Posterior cingulate gyrus (tissue), 11 donors: ENCODE data around the gene OCLN.
"Not testable (repeated sequence)": the region's sequence is repeated elsewhere in the genome, so short reads cannot be mapped to it uniquely, and the experiment has no call there.

Source experiments
- DNase-seq, 10 donors: peaks; one replicate each; pipeline versions ENCODE4 v3.0.0 to v3.0.0-alpha.2; 2020 to 2021; ENCODE audit warnings: mixed read lengths in 3 of 10
- intact Hi-C: fragments of 100-400 bp; cut with DNase I; formaldehyde crosslinking; loops from one replicate; pipeline ENCODE4 v1.15.1; 2023

The OCLN gene

DNA sequence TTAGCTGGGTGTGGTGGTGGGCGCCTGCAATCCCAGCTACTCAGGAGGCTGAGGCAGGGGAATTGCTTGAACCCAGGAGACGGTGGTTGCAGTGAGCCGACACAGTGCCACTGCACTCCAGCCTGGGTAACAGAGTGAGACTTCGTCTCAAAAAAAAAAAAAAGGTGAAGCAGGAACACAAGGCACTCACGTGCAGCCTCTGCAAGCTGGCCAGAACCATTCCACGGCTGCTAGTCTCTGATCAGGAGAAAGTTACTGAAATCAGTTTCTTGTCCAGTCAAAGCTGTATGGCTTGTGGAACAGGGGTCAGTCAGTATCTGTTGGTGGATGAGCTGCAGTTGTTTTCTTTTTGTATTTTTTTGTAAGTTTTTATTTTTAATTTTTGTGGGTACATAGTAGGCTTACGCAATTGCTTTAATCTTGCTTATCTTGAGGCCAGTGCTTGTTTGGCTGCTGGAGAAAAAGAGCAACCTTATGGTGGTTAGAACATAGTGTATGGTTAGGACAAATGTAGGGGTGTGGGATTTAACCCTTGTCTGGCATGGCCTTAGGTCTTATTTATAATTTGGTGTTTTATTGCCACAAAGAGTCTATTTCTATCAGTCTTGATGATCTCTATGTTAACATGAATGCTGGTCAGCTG lies 34.7 kb downstream of the OCLN start:
- intact Hi-C loops, result no loop called here
- no peak for DNase-seq

- no peak for DNase-seq
- intact Hi-C loops, result no loop called here
Observed at GRCh38 chr5:69528035-69528434, 35.4 kb downstream of the OCLN start.

DNA sequence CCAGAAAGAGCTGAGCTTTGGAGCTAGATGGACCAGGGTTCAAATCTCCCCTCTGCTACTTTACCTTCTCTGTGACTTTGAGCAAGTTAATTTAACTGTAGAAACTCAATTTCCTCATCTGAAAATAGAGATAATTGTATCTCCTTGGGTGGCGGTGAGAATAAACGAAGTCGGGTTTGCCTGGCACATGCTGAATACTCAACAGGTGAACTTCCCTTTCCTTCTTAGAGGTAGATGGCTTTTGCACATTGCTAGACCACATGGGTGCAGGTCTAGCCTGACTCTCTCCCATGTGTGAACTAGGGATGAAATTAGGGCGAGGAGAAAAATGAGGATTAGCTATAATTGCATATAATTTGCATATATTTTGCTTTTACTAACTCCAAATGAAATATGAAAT lies 36.0 kb downstream of the OCLN start:
- intact Hi-C loops, result no loop called here

DNA sequence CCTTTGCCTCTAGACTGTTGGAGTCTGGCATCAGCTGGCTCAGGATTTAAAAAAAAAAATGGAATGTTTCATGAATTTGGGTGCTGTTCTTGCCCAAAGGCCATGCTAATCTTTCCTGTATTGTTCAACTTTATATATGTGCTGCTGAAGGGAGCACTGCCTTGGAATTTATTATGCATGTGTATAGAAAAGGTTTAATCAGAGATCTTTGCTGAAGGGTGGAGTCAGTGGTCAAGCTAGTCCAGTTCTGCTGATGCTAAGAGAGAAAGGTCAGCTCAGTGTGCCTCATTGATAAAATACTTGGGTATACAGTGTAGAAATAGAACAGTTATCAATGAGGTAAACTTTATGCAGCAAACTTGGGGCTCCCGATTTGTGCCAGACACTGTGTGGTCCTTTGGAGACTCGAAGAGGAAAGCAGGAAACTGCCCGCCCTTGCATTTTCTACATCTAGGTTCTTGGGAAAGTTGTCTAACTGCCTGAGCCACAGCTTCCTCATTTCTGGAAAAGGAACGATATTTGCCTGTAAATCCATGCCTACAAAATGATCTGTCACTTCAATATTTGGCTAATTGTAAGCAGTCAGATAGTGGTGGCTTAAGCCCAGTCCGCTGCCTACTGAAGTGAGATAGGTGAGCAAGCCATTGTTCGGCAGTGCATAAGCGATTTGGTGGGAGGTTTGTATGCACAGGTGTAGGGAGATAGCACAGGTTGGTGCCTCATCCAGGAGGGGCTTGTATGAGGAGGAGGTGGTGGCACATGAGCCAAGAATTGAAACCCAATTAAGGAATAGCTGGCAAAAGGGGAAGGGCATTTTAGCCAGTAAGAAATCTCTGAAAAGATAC lies 38.2 kb downstream of the OCLN start:
- intact Hi-C loops, result no loop called here
- DNase-seq, result no peak

More for the DNA sequence above, 36.0 kb downstream of the OCLN start:
- DNase-seq, result no peak

GRCh38 chr5:69531406-69531801 lies 38.8 kb downstream of the OCLN start:
- no peak for DNase-seq
- intact Hi-C loops, result no loop called here

GRCh38 chr5:69537911-69538310 lies 45.3 kb downstream of the OCLN start:
- DNase-seq, intact Hi-C loops: not testable (repeated sequence)

DNA sequence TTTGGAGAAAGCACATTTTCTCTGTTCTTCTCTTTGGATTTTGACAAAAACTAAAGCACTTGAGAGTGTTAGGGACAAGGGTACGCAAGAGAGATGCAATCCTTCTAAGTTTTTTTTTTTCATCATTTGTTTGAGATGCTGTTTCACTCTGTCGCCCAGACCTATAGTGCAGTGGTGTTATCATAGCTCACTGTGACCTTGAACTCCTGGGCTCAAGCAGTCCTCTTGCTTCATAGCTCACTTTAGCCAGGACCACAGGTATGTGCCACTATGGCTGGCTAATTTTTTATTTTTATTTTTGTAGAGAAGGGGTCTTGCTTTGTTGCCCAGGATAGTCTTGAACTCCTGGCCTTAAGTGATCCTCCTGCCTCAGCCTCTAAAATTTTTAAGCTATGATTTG lies 46.1 kb downstream of the OCLN start:
- intact Hi-C loops, DNase-seq: not testable (repeated sequence)

DNA sequence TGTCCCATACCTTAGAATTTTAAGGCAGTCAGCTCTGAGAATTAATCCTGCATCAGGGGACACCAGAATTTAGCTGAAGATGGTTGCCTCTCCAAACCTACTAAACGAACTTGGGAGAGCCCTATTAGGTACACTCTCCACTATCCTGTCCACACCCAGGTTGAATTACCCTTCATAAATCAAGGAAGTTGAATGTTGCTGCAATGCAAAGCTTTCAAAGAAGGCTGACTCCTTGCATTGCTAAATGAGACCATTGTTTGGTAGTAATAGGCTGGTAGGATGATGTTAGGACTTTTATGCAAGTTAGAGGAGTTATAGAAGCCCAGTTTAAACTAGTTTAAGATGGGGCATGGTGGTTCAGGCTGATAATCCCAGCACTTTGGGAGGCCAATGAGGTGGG lies 48.8 kb downstream of the OCLN start:
- intact Hi-C loops, result not testable (repeated sequence)

GRCh38 chr5:69542838-69543618 lies 50.4 kb downstream of the OCLN start:
- DNase-seq, intact Hi-C loops: not testable (repeated sequence)

More for the DNA sequence above, 48.8 kb downstream of the OCLN start:
- not testable (repeated sequence) for DNase-seq

- intact Hi-C loops, result not testable (repeated sequence)
Observed at GRCh38 chr5:69544602-69545001, 52.0 kb downstream of the OCLN start.

DNA sequence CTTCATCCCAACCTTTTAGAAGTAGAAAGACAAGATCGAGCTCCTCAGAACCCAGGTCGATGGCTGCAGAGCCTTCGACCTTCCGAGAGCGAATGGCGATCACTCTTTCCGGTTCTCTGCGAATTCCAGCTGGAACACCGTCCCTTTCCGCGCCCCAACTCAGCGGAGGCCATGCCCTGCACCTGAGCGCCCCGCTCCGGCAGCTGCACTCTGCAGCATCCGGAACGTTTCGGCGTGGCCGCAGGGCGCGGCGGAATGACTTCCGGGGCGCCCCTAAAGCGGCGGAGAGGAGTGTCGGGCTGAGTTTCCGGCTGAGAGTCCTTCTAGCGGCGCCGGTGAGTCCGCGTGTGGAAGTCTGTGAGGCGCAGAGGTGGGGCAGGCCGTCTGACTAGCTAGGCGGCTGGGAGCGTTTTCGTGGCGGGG lies 67.3 kb downstream of the OCLN start, which contains the start of gene GTF2H2C:
TSS of gene GTF2H2C (plus strand) at position 284 of the 423 bp plus-strand sequence. CDS start 4,942 bp downstream, outside the sequence.
- peak; percentile 54 to 95 (median 70) for DNase-seq

More at GRCh38 chr5:69544602-69545001, 52.0 kb downstream of the OCLN start:
- DNase-seq, result not testable (repeated sequence)

GRCh38 chr5:69560587-69561431 lies 68.2 kb downstream of the OCLN start:
- intact Hi-C loops, result not testable (repeated sequence)
- DNase-seq, result peak in 2 of 10 donors; percentile 18 to 30

More for the DNA sequence above, 67.3 kb downstream of the OCLN start, which contains the start of gene GTF2H2C:
- intact Hi-C loops, result not testable (repeated sequence)

DNA sequence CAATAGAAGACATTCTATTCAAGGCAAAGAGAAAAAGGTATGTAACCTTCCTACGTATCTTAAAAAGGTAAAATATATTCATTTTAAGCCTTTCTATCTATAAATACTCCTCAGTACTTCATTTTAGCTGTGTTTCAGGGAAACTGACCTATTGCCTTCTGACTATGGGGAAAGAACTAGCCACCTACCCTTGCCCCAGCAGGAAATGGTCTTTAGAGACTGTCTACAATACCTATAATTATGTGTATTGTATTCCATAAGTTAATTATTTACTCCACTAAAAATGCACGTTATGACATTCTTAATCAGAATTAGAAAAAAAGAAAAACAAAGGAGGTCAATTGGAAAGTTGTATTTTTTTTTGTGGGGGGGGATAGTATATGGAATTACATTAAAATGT lies 73.6 kb downstream of the OCLN start:
- intact Hi-C loops, DNase-seq: not testable (repeated sequence)

- intact Hi-C loops, DNase-seq: not testable (repeated sequence)
Observed at GRCh38 chr5:69568072-69568471, 75.5 kb downstream of the OCLN start.

DNA sequence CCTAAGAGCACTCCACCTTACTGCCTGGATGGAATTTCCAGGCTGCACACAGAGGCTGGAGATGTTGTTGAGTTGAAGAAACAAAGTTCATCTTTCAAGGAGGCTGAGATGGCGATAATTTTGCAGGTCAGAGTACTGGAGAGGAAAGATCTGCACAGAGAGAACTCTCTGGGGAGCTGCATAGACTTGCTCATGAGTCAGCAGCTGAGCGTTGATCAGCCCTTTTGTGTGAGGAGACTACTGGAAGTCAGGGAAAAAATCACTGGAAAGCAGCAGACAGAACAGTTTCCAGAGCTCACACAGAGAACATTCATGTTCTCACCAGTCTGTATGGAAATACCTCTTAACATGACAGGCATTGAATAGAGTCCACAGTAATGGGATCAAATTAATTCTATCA lies 90.8 kb downstream of the OCLN start:
- DNase-seq, result not testable (repeated sequence)

GRCh38 chr5:69596114-69596840 lies 103.7 kb downstream of the OCLN start:
- intact Hi-C loops, DNase-seq: not testable (repeated sequence)

More for the DNA sequence above, 90.8 kb downstream of the OCLN start:
- intact Hi-C loops, result not testable (repeated sequence)

GRCh38 chr5:69601947-69602346 lies 109.4 kb downstream of the OCLN start:
- intact Hi-C loops, DNase-seq: not testable (repeated sequence)

DNA sequence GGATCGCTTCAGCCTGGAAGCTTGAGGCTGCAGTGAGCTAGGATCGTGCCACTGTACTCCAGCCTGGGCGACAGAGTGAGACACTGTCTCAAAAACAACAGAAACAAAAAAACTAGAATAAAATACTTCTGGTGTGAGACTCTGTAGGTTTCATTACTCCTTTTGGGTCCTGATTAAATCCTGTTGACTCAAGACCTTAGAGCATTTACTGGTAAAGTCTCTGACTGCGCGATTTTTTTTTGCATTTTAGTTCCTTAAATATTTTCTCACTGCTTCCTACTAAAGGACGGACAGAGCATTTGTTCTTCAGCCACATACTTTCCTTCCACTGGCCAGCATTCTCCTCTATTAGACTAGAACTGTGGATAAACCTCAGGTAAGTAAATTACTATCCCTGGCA lies 114.2 kb downstream of the OCLN start:
- DNase-seq, intact Hi-C loops: not testable (repeated sequence)
